ENCODE results near the gene ZCCHC14.
"Not testable (repeated sequence)": the region's sequence is repeated elsewhere in the genome, so short reads cannot be mapped to it uniquely, and the experiment has no call there.

The ZCCHC14 gene

DNA sequence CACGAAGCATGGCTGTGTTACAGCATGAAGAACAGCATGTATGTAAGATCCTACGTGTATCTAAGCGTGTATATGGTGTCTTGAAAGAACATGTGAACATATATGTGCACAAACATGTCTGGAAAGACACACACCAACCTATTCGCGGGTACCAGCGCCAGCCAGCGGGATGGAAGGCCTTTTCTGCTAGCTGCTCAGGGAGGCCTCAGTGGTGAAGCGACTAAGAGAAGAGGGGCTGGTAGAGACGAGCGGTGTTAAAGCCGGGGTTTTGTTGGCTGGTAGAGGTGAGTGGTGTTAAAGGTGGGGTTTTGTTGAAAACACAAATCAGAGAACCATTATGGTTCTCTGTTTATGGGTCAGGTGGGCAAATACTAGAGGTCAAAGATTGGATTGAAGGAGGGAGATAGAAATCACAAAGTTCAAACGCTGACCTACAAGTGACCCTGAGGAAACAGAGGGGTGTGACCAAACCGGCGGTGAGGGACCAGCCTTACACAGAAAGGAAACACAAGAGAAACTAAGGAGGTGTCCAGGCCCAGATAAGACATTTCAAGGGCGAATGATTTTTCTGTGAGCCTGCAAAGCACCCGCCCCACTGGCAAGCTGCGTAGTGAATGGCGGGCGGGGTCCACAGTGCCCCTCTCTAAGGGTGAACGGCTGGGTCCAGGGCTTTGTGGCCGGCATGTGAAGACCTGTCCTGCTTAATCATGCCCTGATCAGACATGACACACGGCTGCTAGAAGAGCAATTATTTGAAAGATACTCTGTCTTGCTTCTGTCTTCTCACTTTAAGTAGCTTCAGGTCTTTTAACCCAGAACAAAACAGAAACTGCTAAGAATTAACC, 8.1 kb downstream of the ZCCHC14 start:
- Histone ChIP-seq H3K4me1 (ENCODE audit: insufficient read depth, low read length) (peaks cover 5% of the 10 kb centered on the region; the same call in 1 of the 2 replicates), H3K9ac (ENCODE audit: low read depth, low read length) (no peak overlapping the region), H3K4me3 (ENCODE audit: low read length) (no peak overlapping the region), H3K36me3 (ENCODE audit: insufficient read depth, low read depth, low read length) (peaks cover 6% of the 10 kb centered on the region; the same call in 1 of the 2 replicates), H3K27me3 (ENCODE audit: insufficient read depth, low read length) (no peaks in the 10 kb centered on the region), H3K27ac (ENCODE audit: low read length) (no peak overlapping the region), H3K9me3 (ENCODE audit: insufficient read depth, low read depth, low read length) (no peaks in the 10 kb centered on the region)

DNA sequence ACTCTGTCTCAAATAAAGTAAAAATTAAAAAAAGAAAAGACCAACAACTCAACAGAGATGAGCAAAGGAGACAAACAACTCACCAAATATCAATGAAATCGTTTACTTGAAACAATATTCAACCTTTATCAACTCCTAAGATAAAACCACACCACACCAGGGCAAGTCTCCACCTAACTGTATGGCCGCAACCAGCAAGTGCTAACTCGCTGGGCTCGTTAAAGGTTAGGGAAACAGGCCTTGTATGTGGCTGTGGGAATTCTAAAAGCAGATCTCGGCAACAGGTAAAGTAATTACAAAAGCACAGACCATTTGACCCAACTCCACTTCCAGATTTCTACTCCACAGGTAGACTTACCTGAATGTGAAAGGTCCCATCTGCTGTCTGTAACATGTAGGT, 9.3 kb downstream of the ZCCHC14 start:
- H3K4me1 ChIP-seq (ENCODE audit: insufficient read depth, low read length), result no peaks in the 10 kb centered on the region

DNA sequence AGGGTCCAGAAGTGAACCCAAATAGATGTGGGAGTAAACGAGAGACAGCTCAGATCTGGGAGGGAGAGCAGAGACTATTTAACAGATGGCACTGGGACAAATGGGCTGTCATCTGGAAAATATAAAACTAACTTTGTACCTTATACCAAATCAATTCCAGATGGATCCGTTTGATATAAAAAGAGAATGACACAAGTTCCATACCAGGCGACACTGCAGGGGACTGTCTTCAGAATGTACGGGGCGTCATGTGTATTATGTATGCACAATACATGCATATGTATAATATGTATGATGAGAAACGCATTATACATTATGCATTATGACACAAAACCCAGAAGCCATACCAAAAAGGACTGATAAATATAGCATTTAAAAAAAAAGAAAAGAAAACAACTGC, 10.2 kb downstream of the ZCCHC14 start:
- H3K4me3 ChIP-seq (ENCODE audit: low read length); H3K27me3 ChIP-seq (ENCODE audit: insufficient read depth, low read length); H3K9ac ChIP-seq (ENCODE audit: low read depth, low read length); H3K4me1 ChIP-seq (ENCODE audit: insufficient read depth, low read length); H3K36me3 ChIP-seq (ENCODE audit: insufficient read depth, low read depth, low read length); H3K9me3 ChIP-seq (ENCODE audit: insufficient read depth, low read depth, low read length); H3K27ac ChIP-seq (ENCODE audit: low read length): not testable (repeated sequence)

More for the DNA sequence above, 9.3 kb downstream of the ZCCHC14 start:
- no peak overlapping the region for H3K4me3 ChIP-seq (ENCODE audit: low read length)
- H3K27ac ChIP-seq (ENCODE audit: low read length), result no peak overlapping the region
- no peak overlapping the region for H3K9ac ChIP-seq (ENCODE audit: low read depth, low read length)
- no peaks in the 10 kb centered on the region for H3K9me3 ChIP-seq (ENCODE audit: insufficient read depth, low read depth, low read length)
- peaks cover 9% of the 10 kb centered on the region for H3K36me3 ChIP-seq (ENCODE audit: insufficient read depth, low read depth, low read length)
- no peaks in the 10 kb centered on the region for H3K27me3 ChIP-seq (ENCODE audit: insufficient read depth, low read length)

DNA sequence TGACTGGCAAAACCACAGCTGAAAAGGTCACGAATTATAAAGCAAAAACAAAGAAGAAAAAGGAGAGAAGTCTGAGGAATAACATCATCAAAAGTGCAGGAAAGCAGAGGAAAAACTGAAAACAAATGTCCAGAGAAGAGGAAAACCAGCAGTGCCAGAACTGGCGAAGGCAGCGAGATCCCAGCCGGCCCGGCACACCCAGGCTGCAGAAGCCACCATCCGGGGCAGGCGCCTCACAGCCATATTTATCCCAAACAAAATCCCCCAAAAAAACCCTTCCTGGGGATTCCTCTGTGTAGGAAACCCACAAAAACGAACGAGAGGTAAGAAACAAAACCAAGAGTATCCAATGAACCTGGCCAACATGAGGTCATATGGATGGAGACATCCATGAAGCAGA, 10.6 kb downstream of the ZCCHC14 start:
- Histone ChIP-seq H3K27me3 (ENCODE audit: insufficient read depth, low read length) (no peaks in the 10 kb centered on the region), H3K36me3 (ENCODE audit: insufficient read depth, low read depth, low read length) (peaks cover 9% of the 10 kb centered on the region), H3K4me1 (ENCODE audit: insufficient read depth, low read length) (no peaks in the 10 kb centered on the region), H3K9ac (ENCODE audit: low read depth, low read length) (no peak overlapping the region), H3K27ac (ENCODE audit: low read length) (no peak overlapping the region), H3K9me3 (ENCODE audit: insufficient read depth, low read depth, low read length) (no peaks in the 10 kb centered on the region), H3K4me3 (ENCODE audit: low read length) (no peak overlapping the region)

DNA sequence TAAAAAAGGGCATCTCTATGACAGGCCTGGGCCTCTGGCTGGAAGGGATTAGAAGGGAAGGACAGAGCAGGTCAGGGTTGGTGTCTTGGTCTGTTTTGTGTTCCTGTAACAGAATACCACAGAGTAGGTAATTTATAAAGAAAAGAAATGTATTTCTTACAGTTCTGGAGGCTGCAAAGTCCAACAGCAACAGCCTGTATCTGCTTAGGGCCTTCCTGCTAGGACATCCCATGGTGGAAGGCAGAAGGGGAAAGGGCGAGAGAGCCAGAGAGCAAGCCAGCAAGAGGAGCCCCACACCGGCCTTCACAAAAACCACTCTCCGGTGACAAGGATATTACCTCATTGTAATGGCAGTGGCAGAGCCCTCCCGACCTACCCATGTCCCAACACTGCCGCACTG, 11.1 kb downstream of the ZCCHC14 start:
- H3K36me3 ChIP-seq (ENCODE audit: insufficient read depth, low read depth, low read length); H3K4me1 ChIP-seq (ENCODE audit: insufficient read depth, low read length); H3K9me3 ChIP-seq (ENCODE audit: insufficient read depth, low read depth, low read length); H3K27me3 ChIP-seq (ENCODE audit: insufficient read depth, low read length); H3K27ac ChIP-seq (ENCODE audit: low read length); H3K4me3 ChIP-seq (ENCODE audit: low read length); H3K9ac ChIP-seq (ENCODE audit: low read depth, low read length): not testable (repeated sequence)

DNA sequence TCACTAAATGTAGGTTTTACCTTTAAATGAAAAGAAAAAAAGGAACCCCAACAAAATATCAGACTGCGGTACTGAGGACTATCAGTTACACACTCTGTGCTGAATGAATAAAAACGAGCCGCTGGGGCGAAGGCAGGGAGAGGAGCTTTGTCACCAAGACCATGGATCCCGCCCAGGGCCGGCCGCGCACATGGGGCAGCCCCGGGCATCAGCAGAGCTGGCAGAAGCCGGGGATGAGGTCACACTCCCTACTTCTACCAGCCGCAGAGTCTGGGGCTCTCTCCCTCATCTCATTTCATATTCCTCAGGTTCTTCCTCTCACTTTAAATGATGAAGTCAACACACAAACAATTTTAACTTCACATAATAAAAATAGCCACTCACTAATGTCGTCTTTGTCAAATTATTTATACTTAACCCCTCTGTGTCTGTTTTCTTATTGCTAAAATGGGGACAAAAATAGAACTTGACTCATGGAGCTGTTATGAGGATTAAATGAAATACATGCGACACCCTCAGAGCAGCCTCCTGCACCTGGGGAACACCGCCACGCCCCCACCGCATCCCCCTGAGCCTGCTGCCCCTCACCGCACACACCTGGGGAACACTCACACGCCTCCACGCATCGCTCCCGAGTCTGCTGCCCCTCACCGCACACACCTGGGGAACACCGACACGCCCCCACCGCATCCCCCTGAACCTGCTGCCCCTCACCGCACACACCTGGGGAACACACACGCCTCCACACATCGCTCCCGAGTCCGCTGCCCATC, 15.4 kb downstream of the ZCCHC14 start:
- H3K36me3 ChIP-seq (ENCODE audit: insufficient read depth, low read depth, low read length); H3K27me3 ChIP-seq (ENCODE audit: insufficient read depth, low read length); H3K9ac ChIP-seq (ENCODE audit: low read depth, low read length); H3K4me3 ChIP-seq (ENCODE audit: low read length); H3K27ac ChIP-seq (ENCODE audit: low read length); H3K4me1 ChIP-seq (ENCODE audit: insufficient read depth, low read length); H3K9me3 ChIP-seq (ENCODE audit: insufficient read depth, low read depth, low read length): not testable (repeated sequence)

DNA sequence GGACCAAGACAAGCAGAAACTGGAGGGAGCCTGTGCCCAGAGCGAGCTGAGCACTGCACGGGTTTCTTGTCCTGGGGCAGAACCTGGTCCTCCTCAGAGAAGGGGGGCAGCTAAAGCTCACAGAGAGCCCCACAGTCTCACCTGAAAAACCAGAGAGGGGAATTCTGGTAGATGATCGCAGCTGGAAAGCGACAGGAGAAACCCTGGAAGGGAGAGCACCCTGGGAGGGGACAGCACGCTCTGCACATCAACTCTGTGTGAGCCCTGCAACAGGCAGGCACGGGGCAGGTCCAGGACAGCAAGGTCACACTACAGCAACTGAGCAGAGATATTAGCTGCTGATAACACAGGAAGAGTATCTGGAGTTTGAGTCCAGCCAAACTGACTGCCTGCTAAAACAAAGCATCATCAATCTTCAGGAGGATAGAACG, 18.2 kb downstream of the ZCCHC14 start:
- H3K27ac ChIP-seq (ENCODE audit: low read length), result no peak overlapping the region
- H3K4me1 ChIP-seq (ENCODE audit: insufficient read depth, low read length), result no peaks in the 10 kb centered on the region
- peaks cover 5% of the 10 kb centered on the region; the same call in 1 of the 2 replicates for H3K36me3 ChIP-seq (ENCODE audit: insufficient read depth, low read depth, low read length)
- no peaks in the 10 kb centered on the region for H3K27me3 ChIP-seq (ENCODE audit: insufficient read depth, low read length)
- H3K9me3 ChIP-seq (ENCODE audit: insufficient read depth, low read depth, low read length), result no peaks in the 10 kb centered on the region
- H3K9ac ChIP-seq (ENCODE audit: low read depth, low read length), result no peak overlapping the region
- H3K4me3 ChIP-seq (ENCODE audit: low read length), result no peak overlapping the region

GRCh38 chr16:87474017-87474416, 18.8 kb downstream of the ZCCHC14 start:
- H3K4me3 ChIP-seq (ENCODE audit: low read length), result no peak overlapping the region
- no peaks in the 10 kb centered on the region for H3K4me1 ChIP-seq (ENCODE audit: insufficient read depth, low read length)
- H3K9me3 ChIP-seq (ENCODE audit: insufficient read depth, low read depth, low read length), result no peaks in the 10 kb centered on the region
- H3K36me3 ChIP-seq (ENCODE audit: insufficient read depth, low read depth, low read length), result peaks cover 4% of the 10 kb centered on the region; the same call in 1 of the 2 replicates
- H3K27me3 ChIP-seq (ENCODE audit: insufficient read depth, low read length), result no peaks in the 10 kb centered on the region
- no peak overlapping the region for H3K9ac ChIP-seq (ENCODE audit: low read depth, low read length)
- H3K27ac ChIP-seq (ENCODE audit: low read length), result no peak overlapping the region

DNA sequence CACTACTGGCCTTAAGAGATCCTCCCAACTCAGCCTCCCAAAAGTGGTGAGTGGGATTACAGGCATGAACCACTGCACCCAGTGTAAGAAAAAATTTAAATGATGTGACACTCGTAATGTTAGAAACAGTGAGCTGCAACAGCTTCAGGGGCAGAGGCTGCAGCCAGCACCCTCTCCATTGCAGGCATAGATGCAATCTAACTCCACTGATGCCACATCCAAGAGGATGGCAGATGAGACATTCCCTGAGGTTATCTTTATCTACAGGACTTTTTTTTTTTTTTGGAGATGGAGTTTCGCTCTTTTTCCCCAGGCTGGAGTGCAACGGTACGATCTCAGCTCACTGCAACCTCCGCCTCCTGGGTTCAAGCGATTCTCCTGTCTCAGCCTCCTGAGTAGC, 19.9 kb downstream of the ZCCHC14 start:
- no peak overlapping the region for H3K9ac ChIP-seq (ENCODE audit: low read depth, low read length)
- H3K4me1 ChIP-seq (ENCODE audit: insufficient read depth, low read length), result no peaks in the 10 kb centered on the region
- H3K27me3 ChIP-seq (ENCODE audit: insufficient read depth, low read length), result no peaks in the 10 kb centered on the region
- H3K36me3 ChIP-seq (ENCODE audit: insufficient read depth, low read depth, low read length), result peaks cover 4% of the 10 kb centered on the region; the same call in 1 of the 2 replicates
- no peak overlapping the region for H3K4me3 ChIP-seq (ENCODE audit: low read length)
- no peak overlapping the region for H3K27ac ChIP-seq (ENCODE audit: low read length)
- H3K9me3 ChIP-seq (ENCODE audit: insufficient read depth, low read depth, low read length), result no peaks in the 10 kb centered on the region

DNA sequence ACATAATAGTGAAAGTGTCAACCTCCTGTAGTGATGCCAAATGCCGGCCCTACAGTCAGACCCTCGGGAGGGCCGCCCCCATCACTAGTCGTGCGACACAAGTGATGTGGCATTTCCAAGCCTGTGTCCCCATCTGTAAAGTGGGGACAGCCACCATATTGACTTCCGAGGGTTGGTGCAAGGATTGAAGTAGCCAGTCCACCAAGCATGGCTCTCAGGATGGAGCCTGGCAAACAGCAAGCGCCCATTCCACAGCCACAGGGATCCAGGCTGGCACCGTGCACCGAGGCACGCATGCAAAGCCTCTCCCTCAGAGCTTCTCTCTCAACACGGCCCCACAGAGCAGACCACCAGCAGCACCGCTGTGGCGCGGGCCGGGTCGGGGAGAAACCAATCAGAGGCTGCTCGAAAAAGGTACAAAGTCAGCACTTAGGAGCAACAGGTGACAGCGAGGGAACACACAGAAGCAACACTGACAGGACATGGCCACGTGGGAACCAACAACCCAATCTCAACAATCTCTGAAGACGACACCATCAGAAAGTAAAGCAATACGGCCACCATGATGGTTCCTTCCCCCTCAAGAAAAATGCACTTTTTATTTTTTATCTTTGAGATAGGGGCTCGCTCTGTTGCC, 20.6 kb downstream of the ZCCHC14 start:
- no peak overlapping the region for H3K9ac ChIP-seq (ENCODE audit: low read depth, low read length)
- H3K4me3 ChIP-seq (ENCODE audit: low read length), result no peak overlapping the region
- no peaks in the 10 kb centered on the region for H3K27me3 ChIP-seq (ENCODE audit: insufficient read depth, low read length)
- H3K27ac ChIP-seq (ENCODE audit: low read length), result no peak overlapping the region
- no peaks in the 10 kb centered on the region for H3K4me1 ChIP-seq (ENCODE audit: insufficient read depth, low read length)
- H3K36me3 ChIP-seq (ENCODE audit: insufficient read depth, low read depth, low read length), result peaks cover 4% of the 10 kb centered on the region; the same call in 1 of the 2 replicates
- H3K9me3 ChIP-seq (ENCODE audit: insufficient read depth, low read depth, low read length), result no peaks in the 10 kb centered on the region

GRCh38 chr16:87471278-87472141, 21.3 kb downstream of the ZCCHC14 start:
- H3K4me1 ChIP-seq (ENCODE audit: insufficient read depth, low read length), result no peaks in the 10 kb centered on the region; the same call in 1 of the 2 replicates
- H3K36me3 ChIP-seq (ENCODE audit: insufficient read depth, low read depth, low read length), result peaks cover 4% of the 10 kb centered on the region; the same call in 1 of the 2 replicates
- H3K9me3 ChIP-seq (ENCODE audit: insufficient read depth, low read depth, low read length), result no peaks in the 10 kb centered on the region
- H3K4me3 ChIP-seq (ENCODE audit: low read length), result no peak overlapping the region
- no peaks in the 10 kb centered on the region for H3K27me3 ChIP-seq (ENCODE audit: insufficient read depth, low read length)
- no peak overlapping the region for H3K27ac ChIP-seq (ENCODE audit: low read length)
- H3K9ac ChIP-seq (ENCODE audit: low read depth, low read length), result no peak overlapping the region

Measured in iPS-20b (cell line).